Upper lobe of right lung (tissue), 1 donor: ENCODE measurements around the gene TM4SF20. TPM values are rescaled to one million over a fixed set of nuclear protein-coding genes. Genes with fewer than 3 reads are reported as not detected.
"Not testable (repeated sequence)": the region's sequence is repeated elsewhere in the genome, so short reads cannot be mapped to it uniquely, and the experiment has no call there.

Source experiments
- ATAC-seq: fragments of 200-7000 bp; cut with Tn5 transposase; one replicate; pipeline ENCODE4 v1.9.1; 2020; ENCODE audit warnings: mild to moderate bottlenecking, moderate library complexity
- DNase-seq: peaks from one replicate; pipeline ENCODE4 v3.0.0-alpha.2; 2020
- H3K27ac ChIP-seq: fragments of 200-600 bp; one replicate; pipeline ENCODE4 v1.8.0; 2022
- H3K27me3 ChIP-seq: fragments of 200-600 bp; one replicate; pipeline ENCODE4 v1.8.0; 2022; ENCODE audit warnings: mild to moderate bottlenecking
- H3K36me3 ChIP-seq: fragments of 200-600 bp; one replicate; pipeline ENCODE4 v1.8.0; 2022
- H3K4me1 ChIP-seq: fragments of 200-600 bp; one replicate; pipeline ENCODE4 v1.8.0; 2022
- H3K4me3 ChIP-seq: fragments of 200-600 bp; one replicate; pipeline ENCODE4 v1.8.0; 2022; ENCODE audit warnings: mild to moderate bottlenecking
- H3K9me3 ChIP-seq: fragments of 200-600 bp; one replicate; pipeline ENCODE4 v1.8.0; 2022
- intact Hi-C: fragments of 100-400 bp; cut with DNase I; formaldehyde crosslinking; loops from one replicate; pipeline ENCODE4 v1.11.0; 2022
- total RNA-seq: library from RNA; stranded (reverse); fragmentation: NEBNext Ultra II Directional; extraction: Animal tissue kit (Norgen Biotek cat#: 25700); gene quantifications from one replicate; pipeline ENCODE4 v1.2.1, GENCODE V29; 2021
- TF ChIP-seq, protein P1 (sequence below): fragments of 200-600 bp; IDR thresholded peaks from one replicate; pipeline ENCODE4 v1.8.0; 2022; ENCODE audit warnings: antibody characterized with exemption
- donor health status: DM: no; HTN: yes; CAD: no; lungs with severe emphysema.

TM4SF20 gene
- total RNA-seq, 1 donor from 2014 or later: not detected

DNA sequence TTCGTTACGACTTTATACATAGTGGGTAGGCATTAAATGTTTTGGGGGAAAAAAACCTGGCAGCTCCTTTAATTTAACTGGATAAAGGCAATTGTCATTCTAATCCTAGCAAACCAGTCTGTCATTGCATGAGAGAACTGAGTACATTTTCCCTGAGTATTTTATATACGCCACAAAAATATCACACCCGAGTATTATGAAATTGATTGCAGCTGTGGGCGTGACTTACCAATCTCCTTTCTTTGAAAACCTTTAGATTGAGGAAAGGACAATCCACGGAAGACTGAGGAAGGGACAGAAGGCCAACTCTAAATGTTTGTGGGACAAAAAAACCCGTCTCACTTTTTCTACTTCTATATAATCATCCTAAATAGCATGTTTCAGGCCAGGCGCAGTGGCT, 9.0 kb downstream of the TM4SF20 start:
- Histone ChIP-seq H3K27ac (no peak overlapping the region), H3K4me1 (peaks cover 4% of the 10 kb centered on the region), H3K9me3 (no peaks in the 10 kb centered on the region), H3K27me3 (no peaks in the 10 kb centered on the region), H3K4me3 (no peak overlapping the region), H3K36me3 (no peaks in the 10 kb centered on the region)
- TF ChIP-seq, protein P1, sequence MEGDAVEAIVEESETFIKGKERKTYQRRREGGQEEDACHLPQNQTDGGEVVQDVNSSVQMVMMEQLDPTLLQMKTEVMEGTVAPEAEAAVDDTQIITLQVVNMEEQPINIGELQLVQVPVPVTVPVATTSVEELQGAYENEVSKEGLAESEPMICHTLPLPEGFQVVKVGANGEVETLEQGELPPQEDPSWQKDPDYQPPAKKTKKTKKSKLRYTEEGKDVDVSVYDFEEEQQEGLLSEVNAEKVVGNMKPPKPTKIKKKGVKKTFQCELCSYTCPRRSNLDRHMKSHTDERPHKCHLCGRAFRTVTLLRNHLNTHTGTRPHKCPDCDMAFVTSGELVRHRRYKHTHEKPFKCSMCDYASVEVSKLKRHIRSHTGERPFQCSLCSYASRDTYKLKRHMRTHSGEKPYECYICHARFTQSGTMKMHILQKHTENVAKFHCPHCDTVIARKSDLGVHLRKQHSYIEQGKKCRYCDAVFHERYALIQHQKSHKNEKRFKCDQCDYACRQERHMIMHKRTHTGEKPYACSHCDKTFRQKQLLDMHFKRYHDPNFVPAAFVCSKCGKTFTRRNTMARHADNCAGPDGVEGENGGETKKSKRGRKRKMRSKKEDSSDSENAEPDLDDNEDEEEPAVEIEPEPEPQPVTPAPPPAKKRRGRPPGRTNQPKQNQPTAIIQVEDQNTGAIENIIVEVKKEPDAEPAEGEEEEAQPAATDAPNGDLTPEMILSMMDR: no peak
- DNase-seq (no peak), ATAC-seq (no peak)
- intact Hi-C loops: no loop called here

DNA sequence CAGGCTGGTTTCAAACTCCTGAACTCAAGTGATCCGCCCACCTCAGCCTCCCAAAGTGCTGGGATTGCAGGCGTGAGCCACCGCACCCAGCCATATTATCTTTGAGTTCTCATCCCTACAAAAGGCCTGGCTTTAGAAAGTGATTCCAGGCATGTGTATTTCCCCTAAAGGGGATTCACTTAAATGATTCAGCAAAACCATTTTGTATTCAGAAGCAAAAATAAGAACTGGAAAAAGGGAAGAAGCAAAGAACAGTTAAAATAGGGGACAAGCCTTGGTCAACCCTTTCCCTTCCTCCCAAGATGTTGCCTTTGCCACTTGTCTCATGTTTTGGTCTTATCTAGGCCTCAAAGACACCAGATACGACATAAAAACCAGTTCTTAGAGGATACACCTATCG, 10.5 kb downstream of the TM4SF20 start:
- no peaks in the 10 kb centered on the region for H3K27me3 ChIP-seq
- no peak overlapping the region for H3K27ac ChIP-seq
- H3K4me1 ChIP-seq: peaks cover 4% of the 10 kb centered on the region
- H3K9me3 ChIP-seq: no peaks in the 10 kb centered on the region
- no peak overlapping the region for H3K4me3 ChIP-seq
- TF ChIP-seq, protein P1: no peak
- intact Hi-C loops: no loop called here
- no peaks in the 10 kb centered on the region for H3K36me3 ChIP-seq
- no peak for ATAC-seq
- DNase-seq: no peak

DNA sequence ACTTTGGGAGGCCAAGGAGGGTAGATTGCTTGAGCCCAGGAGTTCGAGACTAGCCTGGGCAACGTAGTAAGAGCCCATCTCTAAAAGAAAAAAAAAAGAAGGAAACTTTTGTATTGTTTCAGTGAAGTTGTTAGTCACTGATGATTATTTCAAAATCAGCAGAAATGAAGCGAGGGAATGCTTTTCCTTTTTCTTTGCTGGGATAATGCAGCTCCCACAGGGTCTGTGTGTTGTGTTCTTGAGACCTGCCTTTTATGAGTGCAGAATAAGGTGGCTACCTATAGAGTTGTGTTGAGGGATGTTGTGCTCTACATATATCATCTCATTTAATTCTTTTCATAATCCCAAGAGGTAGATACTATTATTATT, 11.7 kb downstream of the TM4SF20 start:
- H3K27ac ChIP-seq: no peak overlapping the region

DNA sequence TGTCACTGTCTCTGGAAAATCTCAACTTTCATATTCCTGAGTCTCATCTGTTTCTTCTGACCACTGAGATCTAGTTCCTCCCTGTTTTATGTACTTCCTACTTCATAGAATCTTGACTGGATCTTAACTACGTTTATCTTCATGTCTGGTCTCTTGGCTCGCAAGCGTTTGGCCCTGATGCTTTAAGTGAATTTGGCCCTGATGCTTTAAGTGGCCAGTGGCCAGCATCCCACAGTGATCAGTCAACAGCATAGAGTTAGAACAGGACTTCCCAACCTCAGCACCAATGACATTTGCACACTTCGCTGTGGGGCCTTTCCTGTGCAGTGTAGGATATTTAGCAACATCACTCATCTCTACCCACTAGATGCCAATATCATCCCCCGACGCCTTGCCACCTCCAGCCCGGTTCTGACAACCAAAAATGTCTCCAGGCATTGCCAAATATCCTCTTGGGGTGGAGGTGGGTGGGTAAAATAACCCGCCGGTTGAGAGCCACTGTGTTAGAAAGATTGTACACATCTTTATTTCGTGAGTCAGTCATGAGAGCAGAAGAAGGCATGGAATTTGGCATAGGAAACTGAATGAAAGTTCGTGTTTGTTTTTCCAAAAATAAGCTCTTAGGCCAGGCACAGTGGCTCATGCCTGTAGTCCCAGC, 12.2 kb downstream of the TM4SF20 start:
- peak; percentile 56 for ATAC-seq

More for the DNA sequence above, 11.7 kb downstream of the TM4SF20 start:
- no peaks in the 10 kb centered on the region for H3K36me3 ChIP-seq
- intact Hi-C loops: no loop called here
- TF ChIP-seq, protein P1: no peak
- no peaks in the 10 kb centered on the region for H3K27me3 ChIP-seq
- DNase-seq (no peak), ATAC-seq (no peak)
- peaks cover 4% of the 10 kb centered on the region for H3K4me1 ChIP-seq
- no peak overlapping the region for H3K4me3 ChIP-seq
- no peaks in the 10 kb centered on the region for H3K9me3 ChIP-seq

DNA sequence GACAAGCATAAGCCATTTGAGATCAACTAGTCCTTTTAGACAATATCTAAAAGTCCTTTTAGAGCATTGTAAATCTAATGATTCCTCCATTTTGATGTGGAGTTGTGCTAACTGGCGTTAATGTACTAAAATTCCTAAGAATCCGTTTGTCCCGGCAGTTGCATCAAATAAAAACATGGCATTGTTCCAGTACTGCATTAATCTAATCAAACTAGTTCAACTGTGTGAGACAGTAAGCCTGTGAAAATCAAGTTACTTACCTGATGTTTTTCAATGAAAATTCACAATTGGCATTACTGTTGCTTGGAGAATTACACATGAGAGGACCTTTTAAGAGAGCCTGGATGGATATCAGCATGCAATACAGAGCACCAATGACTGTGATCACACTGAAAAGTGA, 13.3 kb downstream of the TM4SF20 start:
- H3K9me3 ChIP-seq: no peaks in the 10 kb centered on the region
- H3K4me3 ChIP-seq: no peak overlapping the region
- DNase-seq (no peak), ATAC-seq (no peak)
- H3K27me3 ChIP-seq: no peaks in the 10 kb centered on the region
- H3K36me3 ChIP-seq: peaks cover 6% of the 10 kb centered on the region
- no peak overlapping the region for H3K27ac ChIP-seq
- intact Hi-C loops: no loop called here
- TF ChIP-seq, protein P1: no peak
- peaks cover 4% of the 10 kb centered on the region for H3K4me1 ChIP-seq

More for the DNA sequence above, 12.2 kb downstream of the TM4SF20 start:
- Histone ChIP-seq H3K27me3 (no peaks in the 10 kb centered on the region), H3K36me3 (no peaks in the 10 kb centered on the region), H3K4me1 (peaks cover 4% of the 10 kb centered on the region), H3K9me3 (no peaks in the 10 kb centered on the region), H3K27ac (no peak overlapping the region), H3K4me3 (no peak overlapping the region)
- TF ChIP-seq, protein P1: no peak
- DNase-seq: no peak
- intact Hi-C loops: no loop called here

DNA sequence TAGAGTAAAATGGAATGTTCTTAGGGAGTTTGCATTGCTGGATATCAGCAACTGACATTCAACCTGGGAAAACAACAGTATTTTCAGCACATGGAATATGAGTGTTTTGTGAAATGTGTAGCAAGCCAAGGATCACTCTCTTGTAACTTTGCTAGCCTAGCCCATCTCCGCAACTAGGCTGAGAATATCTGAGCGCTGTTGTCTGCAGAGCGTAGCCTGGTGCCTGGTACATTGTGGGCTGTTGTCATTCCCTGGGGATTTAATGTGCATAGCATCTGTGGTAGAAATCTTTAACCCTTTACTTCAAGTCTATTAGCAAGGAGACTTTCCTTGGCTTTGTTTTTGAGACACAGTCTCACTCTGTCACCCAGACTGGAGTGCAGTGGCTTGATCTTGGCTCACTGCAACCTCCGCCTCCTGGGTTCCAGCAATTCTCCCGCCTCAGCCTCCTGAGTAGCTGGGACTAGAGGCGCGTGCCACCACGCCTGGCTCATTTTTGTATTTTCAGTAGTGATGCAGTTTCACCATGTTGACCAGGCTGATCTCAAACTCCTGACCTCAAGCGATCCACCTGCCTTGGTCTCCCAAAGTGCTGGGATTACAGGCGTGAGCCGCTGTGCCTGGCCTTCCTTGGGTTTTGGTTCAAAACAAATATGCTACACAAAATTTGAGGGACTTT, 14.4 kb downstream of the TM4SF20 start:
- H3K36me3 ChIP-seq: peaks cover 12% of the 10 kb centered on the region
- H3K4me1 ChIP-seq, H3K9me3 ChIP-seq, H3K4me3 ChIP-seq, ATAC-seq, H3K27ac ChIP-seq, H3K27me3 ChIP-seq, DNase-seq, intact Hi-C loops: not testable (repeated sequence)
